ENCODE data around the gene MAML1.
"Not testable (repeated sequence)": the region's sequence is repeated elsewhere in the genome, so short reads cannot be mapped to it uniquely, and the experiment has no call there.

The MAML1 gene

GRCh38 chr5:179732412-179732917, at the start of gene MAML1:
TSS of gene MAML1 (plus strand) at chr5:179732822. CDS start at chr5:179733113, 291 bp downstream.
- peak; percentile 96 for DNase-seq

- DNase-seq, result not testable (repeated sequence)
These were observed 43.4 kb upstream of the MAML1 start for GRCh38 chr5:179689212-179689611.

- no peak for DNase-seq
These were observed 38.1 kb upstream of the MAML1 start for GRCh38 chr5:179694561-179694960.

- DNase-seq, result no peak
These were observed 36.0 kb upstream of the MAML1 start for GRCh38 chr5:179696603-179697002.

GRCh38 chr5:179697108-179697507, 35.5 kb upstream of the MAML1 start:
- no peak for DNase-seq

GRCh38 chr5:179697543-179697942, 35.1 kb upstream of the MAML1 start:
- not testable (repeated sequence) for DNase-seq

GRCh38 chr5:179697993-179698934, 34.4 kb upstream of the MAML1 start:
- peak; percentile 91 for DNase-seq

- no peak for DNase-seq
These were observed 33.5 kb upstream of the MAML1 start, which contains the start of gene CANX for GRCh38 chr5:179698935-179699615. TSS of gene CANX (plus strand) at chr5:179698967. CDS start at chr5:179705682, 6,715 bp downstream.

GRCh38 chr5:179699616-179700237, 32.9 kb upstream of the MAML1 start:
- no peak for DNase-seq

- DNase-seq, result no peak
These were observed 32.2 kb upstream of the MAML1 start for GRCh38 chr5:179700401-179700918.

GRCh38 chr5:179716286-179716685, 16.3 kb upstream of the MAML1 start:
- no peak for DNase-seq

GRCh38 chr5:179720222-179720621, 12.4 kb upstream of the MAML1 start:
- DNase-seq, result no peak

GRCh38 chr5:179724163-179724562, 8.5 kb upstream of the MAML1 start:
- no peak for DNase-seq

GRCh38 chr5:179727106-179727505, 5.5 kb upstream of the MAML1 start:
- DNase-seq, result no peak

GRCh38 chr5:179729303-179729702, 3.3 kb upstream of the MAML1 start:
- DNase-seq, result no peak

GRCh38 chr5:179729727-179730126, 2.9 kb upstream of the MAML1 start:
- no peak for DNase-seq

GRCh38 chr5:179730356-179730755, 2.3 kb upstream of the MAML1 start:
- DNase-seq, result no peak

- DNase-seq, result no peak
These were observed 1.8 kb upstream of the MAML1 start for GRCh38 chr5:179730852-179731251.

GRCh38 chr5:179731791-179732411, 721 bp upstream of the MAML1 start:
- DNase-seq, result no peak

- no peak for DNase-seq
These were observed 523 bp downstream of the MAML1 start for GRCh38 chr5:179732918-179733771.

- no peak for DNase-seq
These were observed 1.1 kb downstream of the MAML1 start for GRCh38 chr5:179733772-179734126.

All from DMS153 (cell line).